ENCODE data around the gene PNPT1.
A peak's percentile ranks its signal among the peaks of the same experiment; 100 is the strongest.
"Not testable (repeated sequence)": the region's sequence is repeated elsewhere in the genome, so short reads cannot be mapped to it uniquely, and the experiment has no call there.

The PNPT1 gene

DNA sequence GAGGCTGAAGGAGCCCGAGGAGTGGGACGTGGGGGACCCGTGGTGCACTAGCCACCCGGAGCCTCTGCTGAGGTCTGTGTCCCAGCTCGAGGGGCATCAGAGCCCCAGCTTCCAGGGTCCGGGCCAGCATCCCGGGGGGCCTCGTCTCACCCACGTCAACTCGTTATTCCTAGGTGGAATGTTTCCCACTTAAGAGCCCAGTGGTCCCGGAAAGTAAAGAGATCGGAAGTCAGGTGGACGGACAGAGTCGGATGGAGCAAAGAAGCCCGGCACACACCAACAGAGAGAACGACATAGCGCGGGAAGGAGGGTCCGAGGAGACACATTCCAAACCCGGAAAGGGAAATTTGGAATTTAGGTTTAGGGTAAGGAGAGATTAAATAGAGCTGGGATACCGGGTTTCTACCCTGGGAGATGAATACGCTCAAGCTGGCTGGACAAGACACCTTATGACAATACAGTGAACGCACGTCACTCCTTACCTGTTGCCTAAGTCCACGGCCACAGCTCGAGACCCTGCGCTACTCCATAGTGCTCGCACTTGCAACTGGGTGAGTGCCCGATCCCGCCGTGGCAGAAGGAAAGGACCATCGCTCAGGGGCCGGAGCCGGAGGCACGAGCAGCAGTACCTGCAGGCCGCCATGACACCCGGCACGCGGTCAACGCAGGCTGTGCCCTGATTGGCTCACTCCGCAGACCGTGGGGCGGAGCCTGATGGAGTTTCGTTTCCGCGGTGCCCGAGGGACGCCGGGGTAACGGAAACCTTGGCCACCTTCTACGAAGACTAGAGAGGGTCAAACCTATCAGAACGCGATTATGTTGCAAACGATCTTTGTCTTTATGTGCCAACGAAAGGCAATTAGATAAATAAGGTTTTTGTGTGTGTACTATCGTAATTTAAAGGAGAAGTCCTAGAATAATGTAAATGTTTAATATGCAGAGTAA, at the start of gene PNPT1:
PNPT1 (minus strand) TSS at position 664 of the 945 bp plus-strand sequence; CDS start at position 643, 21 bp downstream.
- peak; percentile 90 for DNase-seq

DNA sequence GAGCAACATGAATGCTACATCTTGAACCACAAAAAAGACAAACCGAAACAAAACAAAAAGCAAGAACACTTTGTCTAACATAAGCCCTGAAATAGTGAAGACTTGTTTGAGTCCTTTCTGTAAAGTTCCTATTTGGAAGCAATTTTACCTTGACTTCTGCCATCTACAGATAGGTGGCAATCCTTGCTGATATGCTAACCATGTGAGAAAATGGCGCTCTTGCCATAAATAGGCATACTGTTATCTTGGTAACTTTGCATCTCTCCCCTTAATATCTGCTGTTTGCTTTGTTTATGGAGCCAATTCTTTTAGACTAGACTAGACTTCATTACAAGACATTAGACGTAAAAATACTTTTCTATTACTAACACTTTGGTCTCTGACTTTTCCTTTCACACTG, 49.4 kb upstream of the PNPT1 start:
- DNase-seq: no peak

DNA sequence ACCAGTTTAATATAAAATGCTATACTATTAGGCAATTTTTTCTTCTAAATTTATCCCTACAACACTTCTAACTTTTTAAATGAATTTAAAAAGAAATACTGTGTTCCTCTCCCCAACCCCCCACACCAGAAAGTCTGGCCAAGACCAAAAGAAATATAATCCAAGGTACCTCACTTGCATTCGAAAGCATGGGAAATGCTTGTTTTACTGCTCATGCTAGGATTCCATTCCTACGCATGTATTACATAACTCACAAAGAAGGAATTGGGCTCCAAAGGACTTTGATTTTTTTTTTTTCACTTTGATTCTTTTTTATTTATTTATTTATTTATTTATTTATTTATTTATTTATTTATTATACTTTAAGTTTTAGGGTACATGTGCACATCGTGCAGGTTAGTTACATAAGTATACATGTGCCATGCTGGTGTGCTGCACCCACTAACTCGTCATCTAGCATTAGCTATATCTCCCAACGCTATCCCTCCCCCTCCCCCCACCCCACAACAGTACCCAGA, 42.4 kb upstream of the PNPT1 start:
- DNase-seq: not testable (repeated sequence)

DNA sequence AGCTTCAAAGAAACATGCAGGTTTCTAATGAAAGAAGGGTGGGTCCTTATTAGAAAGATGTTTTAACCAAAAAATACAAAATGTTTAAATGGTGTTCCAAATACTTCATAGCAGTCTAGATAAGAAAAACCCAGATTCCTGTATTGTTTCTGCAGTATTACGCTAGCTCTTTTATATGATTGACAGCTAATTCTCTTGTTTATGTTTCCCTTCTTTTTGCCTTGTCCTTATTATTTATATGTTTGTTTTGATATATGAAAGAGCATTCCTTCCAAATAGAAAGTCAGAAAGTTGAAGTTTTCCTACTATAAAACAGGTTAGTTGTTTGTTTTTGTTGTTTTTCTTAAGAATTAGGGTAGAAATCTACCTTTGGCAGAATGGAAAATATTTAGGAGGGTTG, 41.1 kb upstream of the PNPT1 start:
- DNase-seq: no peak

DNA sequence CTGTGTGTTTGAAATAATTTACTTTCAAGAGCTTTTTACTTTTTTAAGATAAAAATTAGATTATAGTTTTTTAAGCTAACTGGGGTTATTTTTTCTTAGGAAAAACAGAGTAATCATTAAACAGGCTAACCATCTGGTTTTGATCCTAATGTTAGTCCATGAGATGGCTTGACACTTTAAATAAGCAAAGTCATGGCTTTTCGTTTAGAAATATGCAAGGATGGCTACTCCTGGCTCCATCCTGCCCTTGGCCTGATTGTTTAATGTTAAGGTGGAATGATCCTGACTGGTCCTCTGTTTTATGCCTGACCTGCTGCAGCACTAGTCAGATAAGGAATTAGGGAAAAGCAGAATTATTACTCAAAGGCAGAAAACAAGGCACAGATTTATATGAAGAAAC, 39.7 kb upstream of the PNPT1 start:
- no peak for DNase-seq

DNA sequence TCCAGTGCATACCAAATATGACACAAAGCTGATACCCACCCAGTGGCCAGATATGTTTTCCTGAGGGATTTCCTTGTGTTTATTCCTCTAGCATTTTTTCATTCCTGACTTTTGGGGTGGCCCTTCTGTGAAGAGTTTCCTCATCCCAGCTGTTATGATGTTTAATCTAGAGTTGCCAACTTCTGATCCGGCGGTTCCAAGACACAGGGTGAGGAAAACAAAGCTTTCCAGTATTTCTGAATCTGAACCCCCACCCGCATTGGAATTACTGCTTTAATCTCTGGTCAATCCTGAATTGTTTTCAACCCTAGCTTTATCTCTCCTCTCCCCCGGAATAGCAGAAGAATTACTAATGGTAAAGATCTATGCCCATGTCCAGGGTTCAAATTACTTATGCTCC, 39.2 kb upstream of the PNPT1 start:
- no peak for DNase-seq

DNA sequence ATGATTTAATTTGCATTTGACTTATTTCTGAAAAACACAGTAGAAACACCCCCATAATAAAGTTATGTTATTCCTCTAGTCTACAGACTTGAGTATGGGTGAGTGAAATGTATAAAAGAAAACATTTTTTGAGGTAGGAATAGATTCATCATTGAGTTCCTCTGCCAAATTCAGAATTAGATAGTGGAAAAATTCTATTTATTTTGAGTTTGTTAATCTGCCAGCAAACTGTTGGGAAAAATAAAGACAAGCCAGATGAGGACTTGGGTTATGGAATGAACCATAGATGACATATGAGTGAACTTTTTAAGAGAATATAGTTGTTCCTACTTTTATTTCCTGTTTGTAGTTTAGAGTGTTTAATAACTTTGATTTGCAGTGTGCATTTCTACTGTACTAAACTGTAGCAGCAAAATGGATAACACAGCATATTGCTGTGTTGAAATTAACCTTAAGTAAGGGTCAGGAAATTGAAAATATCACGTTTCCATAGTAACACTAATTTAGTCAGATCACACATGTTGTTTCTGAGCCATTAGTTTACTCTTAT, 35.6 kb upstream of the PNPT1 start:
- no peak for DNase-seq

DNA sequence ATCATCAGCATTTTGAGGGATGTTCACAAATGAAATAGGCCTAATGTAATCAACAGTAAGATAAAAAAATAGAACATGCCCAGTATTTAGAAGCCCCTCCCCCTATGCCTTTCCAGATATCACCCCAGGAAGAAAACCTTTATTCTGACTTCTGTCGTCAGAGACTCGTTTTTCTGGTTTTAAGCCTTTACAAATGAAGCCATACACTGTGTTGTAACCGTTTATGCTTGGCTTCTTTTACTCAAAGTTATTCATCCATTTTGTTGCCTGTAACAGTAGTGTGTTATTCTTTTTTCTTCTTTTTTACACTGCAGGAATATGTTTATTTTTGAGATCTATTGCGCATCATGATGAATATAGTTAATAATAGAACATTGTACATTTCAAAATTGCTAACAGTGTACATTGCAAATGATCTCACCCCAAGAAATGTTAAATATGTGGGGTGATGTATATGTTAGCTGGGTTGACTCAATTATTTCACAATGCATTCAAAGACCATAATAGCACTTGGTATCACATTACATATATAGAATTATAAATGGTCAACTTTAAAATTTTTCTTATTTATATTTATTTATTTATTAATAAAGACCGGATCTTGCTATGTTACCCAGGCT, 28.1 kb upstream of the PNPT1 start:
- no peak for DNase-seq

DNA sequence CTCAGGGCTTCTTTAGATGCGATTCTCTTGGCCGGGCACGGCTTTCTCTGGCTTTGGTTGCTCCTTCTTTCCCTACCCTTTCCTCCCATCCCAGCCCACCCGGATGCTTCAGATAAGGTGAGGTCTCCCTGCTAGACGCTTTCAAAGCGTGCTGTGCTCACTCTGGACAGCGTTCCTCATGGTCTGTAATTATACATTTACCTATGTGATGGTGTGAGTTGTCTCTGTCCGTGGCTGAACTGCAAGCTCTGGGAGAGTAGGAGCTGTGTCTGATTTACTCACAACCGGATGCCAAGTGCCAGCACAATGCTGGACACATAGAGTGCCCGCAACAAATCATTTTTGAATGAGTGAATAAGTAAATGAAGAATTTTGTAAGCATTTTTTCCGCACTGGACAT, 26.8 kb upstream of the PNPT1 start:
- no peak for DNase-seq

DNA sequence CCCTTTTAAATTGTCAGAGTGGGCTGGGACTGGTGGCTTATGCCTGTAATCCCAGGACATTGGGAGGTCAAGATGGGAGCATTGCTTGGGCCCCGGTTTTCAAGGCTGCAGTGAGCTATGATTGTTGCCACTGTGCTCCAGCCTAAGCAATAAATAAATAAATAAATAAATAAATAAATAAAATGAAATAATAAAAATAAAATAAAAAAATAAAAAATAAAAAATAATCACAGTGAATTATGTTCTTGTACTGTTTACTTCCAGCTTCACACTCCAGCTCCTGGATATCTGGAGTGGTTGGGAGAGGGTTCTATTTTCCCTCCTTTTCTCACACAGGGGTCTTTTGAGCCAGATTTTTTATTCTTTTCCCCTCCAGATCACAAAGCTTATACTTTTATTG, 26.2 kb upstream of the PNPT1 start:
- no peak for DNase-seq

DNA sequence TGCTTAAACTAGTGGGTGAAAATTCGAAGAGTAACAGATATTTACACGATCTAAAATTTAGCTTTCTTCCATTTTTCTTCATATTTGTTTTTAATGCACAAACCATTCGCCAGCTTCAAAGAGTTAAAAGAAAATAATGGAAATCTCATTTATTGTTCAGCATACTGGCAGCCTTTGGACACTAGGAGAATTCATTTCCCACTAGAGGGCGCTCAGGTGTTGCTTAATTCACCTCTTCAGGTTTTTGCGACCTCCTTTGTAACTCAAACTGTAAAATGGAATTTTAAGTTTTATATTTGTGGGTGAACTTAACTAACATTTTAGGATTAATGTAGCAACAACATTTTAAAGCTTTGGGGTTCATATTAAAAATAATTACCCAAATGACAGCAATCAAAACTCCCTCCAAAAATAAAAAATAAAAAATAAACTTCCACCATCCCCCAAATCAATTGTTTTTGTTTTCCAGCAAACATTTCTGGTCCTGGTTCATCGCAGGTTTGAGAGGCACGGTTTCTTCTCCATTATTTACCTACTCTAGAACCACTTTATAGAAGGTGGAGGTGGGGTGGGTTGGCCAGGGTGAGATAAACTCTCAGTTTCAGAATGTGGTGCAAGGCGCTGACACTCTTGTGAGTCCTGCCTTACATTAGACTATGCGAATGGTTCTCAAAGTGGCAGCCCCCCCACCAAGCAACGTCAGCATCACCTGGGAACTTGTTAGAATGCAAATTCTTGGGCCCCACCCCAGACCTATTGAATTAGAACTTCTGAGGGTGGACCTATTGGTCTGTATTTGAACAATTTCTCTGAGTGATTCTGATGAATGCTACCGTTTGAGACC, 24.7 kb upstream of the PNPT1 start:
- DNase-seq: peak; percentile 20

DNA sequence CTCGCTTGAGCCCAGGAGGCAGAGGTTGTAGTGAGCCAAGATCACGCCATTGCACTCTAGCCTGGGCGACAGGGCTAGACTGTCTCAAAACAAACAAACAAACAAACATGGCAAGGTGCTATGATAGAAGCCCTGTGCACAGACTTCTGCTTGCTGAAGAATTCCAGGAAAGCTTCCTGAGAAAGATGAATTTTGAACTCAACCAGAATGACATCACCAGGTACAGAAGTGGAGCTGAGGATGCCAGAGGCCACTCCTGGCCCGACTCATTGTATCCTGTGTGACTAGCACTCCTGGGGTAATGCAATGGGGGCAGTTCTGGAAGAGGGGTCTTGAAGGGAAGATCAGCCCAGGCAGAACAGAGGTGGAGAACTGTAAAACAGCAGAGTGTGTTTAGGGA, 22.0 kb upstream of the PNPT1 start:
- no peak for DNase-seq

DNA sequence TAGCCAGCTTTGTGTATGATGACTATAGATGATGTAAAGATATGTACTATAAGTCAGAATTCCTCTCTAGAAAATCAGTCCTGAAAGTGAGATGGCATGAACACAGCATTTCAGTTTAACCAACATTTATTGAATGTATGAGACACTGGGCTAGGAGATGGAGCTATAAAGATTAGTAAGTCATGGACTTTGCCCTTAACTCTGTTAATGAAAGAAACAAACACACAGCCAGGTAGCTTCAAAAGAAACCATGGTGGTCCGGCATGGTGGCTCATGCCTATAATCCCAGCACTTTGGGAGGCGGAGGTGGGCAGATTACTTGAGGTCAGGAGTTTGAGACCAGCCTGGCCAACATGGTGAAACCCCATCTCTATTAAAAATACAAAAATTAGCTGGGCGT, 21.5 kb upstream of the PNPT1 start:
- not testable (repeated sequence) for DNase-seq

DNA sequence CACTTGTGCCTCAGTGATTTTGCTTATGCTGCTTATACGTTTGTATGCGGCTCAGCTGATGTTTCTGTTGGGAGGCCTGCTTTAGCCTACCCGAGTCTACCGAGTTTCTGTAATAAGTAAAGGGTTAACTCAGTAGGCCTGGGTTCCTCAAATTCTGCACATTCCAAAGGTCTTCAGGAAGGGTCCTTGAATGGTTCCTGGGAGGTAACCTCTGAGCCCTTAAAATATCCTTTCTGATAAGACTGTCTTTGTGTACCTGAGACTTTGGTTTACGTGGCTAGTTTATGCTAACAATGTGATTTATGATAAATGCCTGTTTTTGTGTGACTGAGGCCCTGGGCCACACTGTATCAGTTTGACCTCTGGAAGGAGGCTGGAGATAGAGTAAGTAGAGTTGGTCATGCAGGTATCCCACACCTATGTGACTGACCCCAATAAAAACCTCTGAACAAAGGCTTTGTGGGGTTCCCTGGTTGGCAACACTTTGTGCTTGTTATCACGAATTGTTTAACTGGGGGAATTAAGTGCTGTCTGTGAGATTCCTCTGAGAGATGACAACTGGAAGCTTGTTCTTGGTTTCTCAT, 18.9 kb upstream of the PNPT1 start:
- DNase-seq: no peak

DNA sequence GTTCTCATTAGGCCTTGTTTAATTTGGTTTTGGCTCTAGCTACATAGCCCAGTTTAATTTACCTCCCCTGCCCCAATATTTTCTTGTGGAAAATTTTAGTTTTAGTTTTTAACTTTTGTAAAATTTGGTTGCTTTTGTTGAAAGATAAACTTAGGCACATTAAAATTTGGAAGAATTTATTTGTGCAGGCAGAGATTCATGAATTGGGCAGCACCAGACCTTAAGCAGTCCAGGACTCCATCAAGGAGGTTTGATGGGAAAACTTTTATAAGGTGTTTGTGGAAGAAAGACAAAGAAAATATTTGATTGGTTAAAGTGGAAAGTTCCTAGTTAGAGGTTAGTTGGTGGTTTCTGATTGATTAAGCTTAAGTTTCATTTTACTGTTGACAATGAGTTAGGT, 16.4 kb upstream of the PNPT1 start:
- no peak for DNase-seq

DNA sequence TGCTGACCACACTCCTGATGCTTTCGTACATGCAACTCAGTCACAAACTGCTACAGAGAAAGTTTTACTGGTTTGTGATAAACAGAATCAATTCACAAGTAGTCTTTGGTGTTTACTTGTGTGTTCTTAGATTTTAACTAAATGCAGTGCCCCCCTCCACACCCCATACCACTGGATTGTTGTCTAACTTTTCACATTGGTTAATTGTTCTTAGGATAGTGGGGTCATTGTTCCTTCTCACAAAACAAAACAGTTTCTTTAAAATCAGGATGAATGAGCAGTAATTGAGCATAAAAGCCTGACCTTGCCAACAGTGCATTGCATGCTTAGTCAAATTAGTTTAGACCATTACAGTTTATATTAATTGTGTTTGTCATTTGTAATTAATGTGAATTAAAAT, 14.1 kb upstream of the PNPT1 start:
- no peak for DNase-seq

DNA sequence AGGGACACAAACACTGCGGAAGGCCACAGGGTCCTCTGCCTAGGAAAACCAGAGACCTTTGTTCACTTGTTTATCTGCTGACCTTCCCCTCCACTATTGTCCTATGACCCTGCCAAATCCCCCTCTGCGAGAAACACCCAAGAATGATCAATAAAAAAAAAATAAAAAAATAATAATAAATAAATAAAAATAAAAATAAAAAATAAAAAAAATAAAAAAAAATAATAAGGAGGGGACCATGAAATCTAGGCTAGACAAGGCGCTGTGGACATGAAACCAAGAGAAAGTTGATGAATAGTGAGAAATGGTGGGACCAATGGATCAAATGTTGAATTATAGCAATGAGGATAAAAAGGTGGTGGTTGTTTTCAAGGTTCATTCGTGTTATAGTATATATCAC, 12.6 kb upstream of the PNPT1 start:
- not testable (repeated sequence) for DNase-seq

DNA sequence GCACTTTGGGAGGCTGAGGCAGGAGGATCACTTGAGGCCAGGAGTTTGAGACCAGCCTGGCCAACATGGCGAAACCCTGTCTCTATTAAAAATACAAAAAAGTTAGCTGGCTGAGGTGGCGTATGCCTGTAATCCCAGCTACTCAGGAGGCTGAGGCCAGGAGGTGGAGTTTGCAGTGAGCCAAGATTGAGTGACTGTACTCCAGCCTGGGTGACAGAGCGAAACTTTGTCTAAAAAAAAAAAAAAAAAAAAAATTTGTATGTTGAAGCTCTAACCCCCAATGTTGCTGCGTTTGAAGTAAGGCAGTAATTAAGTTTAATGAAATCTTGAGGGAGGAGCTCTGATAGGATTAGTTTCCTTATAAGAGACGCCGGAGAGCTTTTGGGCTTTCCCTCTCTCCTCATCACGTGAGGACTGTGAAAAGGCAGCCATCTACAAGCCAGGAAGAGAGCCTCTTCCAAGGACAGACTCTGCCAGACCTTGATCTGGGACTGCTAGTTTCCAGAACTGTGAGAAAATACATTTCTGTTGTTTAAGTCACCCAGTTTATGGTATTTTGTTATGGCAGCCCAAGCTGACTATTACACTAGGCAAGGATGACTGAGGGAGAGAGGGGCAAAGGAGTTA, 11.5 kb upstream of the PNPT1 start:
- DNase-seq: no peak

DNA sequence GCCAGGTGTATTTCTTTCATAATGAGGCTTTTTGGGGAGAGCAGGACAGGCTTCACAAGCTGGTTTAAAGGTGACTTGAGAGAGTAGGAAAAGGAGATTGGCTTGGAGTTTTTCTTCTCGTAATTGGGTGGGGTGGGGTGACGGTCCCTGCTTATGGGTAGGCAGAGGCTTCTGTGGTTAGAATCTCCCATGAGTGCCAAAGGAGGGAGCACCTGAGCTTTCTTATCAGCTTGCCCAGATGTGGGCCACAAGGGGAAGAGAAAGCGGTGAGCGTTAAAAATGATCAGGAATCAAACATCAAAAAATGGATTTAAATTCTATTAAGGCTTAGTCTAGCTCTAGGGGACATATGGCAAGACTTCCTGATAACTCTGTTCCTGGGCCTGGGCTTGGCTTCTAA, 9.7 kb upstream of the PNPT1 start:
- no peak for DNase-seq

DNA sequence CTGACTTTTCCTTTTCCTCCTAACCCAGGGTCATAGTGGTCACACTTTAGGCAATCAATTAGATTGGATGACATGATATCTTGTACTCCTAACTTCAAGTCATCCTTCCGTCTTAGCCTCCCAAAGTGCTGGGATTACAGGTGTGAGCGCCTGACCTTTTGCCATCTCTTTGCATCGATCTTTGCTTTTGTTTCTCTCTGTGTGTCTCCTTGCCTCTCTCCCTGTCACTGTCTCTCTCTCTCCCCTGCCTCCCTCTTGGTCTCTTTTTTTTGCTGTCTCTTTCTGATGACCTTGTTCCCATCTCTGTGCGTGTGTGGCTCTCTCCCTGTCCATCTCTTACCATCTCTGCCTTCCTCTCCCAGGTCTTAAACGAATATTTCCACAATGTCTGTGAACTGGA, 904 bp downstream of the PNPT1 start:
- DNase-seq: not testable (repeated sequence)

DNA sequence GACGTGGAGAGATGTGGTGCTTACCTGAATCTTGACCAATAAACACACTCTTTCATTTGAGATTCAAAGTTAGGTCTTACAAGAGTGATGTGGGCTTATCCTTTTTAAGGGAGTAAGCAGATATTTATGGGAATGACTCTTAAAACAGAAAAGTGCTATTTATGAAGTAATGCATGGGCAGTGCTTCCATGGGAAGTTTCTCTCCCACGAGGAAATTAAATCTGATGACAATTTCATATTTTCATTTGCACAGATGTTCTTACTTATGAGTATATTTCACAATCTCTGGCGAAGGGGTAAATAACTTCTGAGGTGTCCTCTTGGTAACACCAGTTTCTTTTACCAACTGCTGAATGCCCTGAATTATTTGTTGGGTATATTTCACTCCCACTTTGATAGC, 21.0 kb downstream of the PNPT1 start:
- no peak for DNase-seq

DNA sequence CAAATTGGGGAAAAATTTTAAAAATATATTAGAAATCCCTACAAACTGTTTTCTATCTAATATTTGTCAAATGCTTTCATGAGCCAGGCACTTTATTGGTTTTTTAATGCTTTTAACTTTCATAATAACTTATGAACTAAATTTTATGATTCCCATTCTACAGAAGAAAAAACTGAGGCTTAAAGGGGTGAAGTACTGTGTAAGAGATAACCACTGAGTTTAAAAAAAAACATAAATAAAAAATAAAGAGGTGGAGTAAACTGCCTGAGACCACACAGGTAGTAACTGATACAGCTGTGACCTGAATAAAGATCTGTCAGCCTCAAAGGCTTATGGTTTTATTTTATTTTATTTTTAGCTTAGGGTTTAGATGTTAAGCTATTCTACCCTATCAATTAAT, 24.7 kb downstream of the PNPT1 start:
- DNase-seq: no peak

All from activated CD4-positive, alpha-beta T cell treated with anti-CD3 and anti-CD28 coated beads, Interleukin-2, amount 50 U/mL, for 1 hour (primary cell).